HG03060 (cell line): Measurements from ENCODE around the gene CCDC78.

Source experiments
- ATAC-seq: cut with Tn5 transposase; IDR thresholded peaks from one replicate; pipeline ENCODE4 v1.9.1; 2021; ENCODE audit warnings: low read depth, moderate number of reproducible peaks; ENCODE audit not compliant: unreplicated experiment

CCDC78 gene

DNA sequence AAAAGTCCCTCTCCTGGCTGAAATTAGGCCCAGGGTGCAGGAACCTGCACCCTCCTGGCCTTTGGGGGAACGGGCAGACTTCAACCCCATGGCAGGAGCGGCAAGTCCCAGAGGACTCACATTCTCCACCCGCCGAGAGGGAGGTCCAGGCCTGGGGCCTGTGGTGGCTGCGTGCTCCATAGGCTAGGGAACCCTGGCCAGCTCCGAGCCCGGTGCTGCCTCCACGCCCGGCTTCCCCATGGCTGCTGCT lies 130 bp downstream of the CCDC78 start:
- no peak for ATAC-seq

DNA sequence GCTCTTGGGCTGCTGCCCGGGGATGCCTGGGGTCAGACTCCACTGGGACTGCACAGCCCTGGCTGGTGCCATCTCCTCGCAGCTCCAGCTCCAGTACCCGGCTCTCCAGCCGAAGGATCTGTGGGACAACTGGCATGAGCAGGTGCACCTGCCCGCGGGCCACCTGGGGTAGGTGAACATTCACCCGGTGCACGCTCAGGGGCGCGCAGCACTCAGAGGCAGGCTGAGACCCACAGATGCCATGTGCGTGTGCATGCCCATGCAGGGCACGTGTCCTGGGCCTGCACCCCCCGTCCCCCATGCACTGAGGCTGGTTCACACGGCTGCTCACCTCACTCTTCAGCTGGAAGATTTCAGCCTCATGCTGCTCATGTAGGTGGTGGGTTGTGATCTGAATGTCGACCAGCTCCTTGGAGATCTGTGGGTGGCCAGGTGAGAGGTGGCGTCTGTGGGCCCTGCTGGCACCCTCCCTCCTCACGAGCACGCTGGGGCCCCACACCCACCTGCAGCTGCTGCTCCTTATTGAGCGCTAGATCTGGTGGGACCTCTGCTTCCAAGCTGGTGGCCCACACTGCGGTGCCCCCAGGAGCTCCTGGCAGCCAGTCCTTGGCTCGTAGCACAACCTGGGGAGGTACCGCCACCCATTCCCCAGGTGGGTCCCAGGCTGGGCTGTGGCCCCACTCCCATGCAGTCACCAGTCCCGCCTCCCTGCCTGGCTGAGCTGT lies 618 bp downstream of the CCDC78 start:
- ATAC-seq = no peak

DNA sequence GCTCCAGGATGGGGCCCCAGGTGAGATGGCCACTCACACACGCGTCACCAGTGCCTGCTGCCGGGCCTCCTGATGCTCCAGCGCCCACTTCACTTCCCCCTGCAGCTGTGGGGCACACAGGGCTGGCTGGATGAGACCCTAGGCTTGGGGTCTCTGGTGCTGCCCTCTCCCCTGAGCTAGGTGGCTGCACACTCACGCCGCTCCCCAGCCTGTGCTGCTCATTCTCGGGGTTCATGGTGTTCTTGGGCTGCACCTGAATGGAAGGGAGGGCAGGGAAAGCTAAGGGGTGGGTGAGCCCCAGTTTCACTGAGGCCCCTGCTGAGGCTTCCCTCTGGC lies 1.2 kb downstream of the CCDC78 start:
- ATAC-seq = no peak

DNA sequence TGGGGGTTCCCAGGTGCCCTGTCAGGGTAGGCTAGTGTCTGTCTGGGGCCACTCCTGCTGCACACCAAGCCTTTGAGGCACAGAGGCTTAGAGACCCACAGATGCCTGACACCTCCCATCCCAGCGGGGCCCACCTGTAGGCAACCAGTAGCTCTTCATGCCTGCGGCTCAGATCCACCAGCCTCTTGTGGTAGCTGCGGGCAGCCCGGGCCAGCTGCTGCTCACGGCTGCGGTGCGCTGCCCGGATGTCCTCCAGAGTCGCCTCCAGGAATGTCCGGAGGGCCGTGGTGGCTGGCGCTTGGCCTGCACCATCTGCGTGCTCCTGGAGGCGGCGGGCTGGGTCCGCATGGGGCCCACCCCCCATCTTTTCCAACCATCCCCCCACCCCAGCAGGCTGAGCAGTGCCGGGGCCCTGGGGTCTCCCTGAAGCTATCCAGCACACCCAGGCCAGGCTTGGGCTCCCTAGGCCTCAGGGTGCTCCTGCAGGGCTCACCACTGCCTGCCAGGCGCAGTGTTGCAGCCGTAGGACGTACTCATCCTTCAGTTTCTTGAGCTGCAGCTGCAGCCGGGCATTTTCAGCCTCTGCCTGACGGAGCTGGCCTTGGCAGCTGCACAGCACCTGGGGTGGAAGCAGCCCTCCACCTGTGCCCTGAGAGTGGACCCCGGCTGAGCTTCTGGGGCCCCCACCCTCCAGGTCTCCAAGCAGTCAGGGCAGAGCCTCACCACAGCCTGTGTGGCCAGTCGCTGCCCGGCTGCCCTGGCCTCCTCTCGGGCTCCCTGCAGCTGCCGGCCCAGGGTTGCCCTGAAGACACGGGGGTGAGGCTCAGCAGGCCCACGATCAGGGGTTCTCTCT lies 1.8 kb downstream of the CCDC78 start:
- ATAC-seq = no peak

DNA sequence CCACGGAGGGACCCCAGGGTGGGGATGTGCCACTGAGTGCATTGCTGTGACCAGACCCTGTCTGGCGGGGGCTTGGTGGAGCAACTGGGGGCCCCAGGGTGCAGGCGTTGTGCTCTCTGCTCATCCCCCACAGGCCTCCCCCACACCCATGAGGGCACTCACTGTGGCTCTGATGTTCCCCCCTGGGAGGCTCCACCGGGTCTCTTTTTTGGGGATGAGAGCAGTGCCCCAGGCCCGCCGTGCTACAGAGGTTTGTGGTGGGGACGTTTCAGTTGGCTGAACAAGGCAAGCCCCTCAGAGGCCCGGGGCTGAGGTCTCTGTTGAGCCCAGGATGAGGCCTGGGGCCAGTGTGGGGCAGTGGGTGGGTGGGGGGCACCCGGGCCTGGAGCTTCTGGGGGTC lies 2.5 kb downstream of the CCDC78 start:
- ATAC-seq = no peak

DNA sequence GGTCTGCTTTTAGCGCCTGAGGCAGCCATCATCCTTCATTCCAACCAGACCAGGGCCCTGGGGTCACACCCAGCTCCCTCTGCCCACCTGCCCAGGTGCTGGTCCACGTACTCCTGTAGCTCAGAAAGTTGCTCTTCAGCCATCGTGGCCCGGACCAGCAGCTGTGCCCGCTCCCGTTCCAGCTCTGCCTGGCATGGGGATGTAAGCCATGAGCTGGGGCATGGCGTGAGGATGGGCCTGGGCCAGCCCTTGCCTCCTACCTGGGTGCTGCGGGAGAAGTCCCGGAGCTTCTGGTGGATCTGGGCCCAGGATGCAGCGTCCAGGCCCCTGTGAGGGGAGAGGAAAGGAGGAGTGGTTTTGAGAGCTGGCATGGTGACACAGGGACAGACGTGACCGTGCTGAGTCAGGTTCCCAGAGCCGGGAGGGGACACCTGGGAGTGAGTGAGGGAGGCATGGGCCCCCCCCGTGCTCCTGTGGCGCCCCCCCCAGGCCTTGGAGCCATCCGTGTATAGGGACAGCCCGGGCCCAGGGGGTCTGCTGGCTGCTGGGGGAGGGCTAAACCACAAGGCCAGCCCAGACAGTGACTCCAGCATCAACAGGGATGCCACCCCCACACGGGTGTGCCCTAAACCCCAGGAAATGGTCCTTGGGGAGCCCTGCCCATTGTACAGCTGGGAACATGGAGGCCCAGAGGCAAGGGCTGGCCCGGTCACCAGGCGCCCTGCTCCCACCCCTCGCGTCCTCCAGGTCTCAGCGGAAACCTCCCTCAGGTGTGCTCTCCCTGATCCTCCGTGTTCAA lies 3.2 kb downstream of the CCDC78 start:
- ATAC-seq = no peak

DNA sequence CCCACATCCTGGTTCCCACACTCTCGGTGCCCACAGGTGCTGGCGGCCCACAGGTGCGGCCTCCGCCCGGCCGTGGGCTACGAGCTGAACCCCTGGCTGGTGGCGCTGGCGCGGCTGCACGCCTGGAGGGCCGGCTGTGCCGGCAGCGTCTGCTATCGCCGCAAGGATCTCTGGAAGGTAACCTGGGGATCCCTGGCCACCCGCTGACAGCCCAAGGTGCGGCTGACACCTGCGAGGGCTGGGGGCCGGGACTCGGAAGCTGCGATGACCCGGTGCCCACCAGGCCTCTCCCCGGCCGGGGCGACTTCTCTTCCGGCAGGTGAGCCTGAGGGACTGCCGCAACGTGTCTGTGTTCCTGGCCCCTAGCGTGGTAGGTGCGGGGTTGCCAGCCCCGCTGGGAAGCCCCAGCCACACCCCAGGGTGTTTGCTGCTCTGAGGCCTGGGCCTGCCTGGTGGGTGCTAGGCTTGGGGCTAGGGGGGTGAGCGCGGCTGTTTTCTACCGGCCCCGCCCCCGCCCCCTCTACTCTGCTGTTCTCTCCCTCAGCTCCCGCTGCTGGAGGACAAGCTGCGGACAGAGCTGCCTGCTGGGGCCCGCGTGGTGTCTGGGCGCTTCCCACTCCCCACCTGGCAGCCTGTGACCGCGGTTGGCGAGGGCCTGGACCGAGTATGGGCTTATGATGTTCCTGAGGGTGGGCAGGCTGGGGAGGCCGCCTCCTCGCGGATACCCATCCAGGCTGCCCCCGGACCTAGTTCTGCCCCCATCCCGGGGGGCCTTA lies 4.3 kb downstream of the CCDC78 start:
- ATAC-seq = no peak

DNA sequence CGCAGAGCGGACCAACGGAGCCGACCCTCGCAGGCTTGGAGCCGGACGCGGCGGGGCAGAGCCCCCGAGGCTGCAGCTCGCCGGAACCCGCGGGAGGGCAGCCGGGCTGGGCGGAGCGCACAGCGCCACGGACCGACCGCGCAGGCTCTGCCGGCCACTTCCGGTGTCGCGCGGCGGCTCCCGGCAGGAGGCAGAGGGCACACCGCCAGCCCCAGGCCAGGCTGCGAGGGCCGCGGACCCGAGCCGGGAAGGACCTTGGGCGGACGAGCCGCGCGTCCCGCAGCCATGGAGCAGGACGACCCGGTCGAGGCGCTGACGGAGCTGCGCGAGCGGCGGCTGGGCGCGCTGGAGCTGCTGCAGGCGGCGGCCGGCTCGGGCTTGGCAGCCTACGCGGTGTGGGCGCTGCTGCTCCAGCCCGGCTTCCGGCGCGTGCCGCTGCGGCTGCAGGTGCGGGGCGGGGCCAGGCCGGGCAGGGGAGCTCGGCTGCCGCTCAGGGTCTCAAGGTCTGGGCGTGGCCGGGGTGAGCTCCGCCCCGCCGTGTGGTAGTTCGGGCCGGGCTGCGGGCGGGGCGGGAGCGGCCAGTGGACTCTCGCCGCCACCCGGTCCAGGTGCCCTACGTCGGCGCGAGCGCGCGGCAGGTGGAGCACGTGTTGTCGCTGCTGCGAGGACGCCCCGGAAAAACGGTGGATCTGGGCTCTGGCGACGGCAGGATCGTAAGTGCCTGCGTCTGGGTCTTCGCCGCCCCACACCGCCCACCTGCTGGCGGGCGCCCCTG lies 5.1 kb downstream of the CCDC78 start, which contains the start of gene ANTKMT:
TSS of gene ANTKMT (plus strand) at position 157 of the 775 bp plus-strand sequence. CDS start at position 286, 129 bp downstream.
- no peak for ATAC-seq

DNA sequence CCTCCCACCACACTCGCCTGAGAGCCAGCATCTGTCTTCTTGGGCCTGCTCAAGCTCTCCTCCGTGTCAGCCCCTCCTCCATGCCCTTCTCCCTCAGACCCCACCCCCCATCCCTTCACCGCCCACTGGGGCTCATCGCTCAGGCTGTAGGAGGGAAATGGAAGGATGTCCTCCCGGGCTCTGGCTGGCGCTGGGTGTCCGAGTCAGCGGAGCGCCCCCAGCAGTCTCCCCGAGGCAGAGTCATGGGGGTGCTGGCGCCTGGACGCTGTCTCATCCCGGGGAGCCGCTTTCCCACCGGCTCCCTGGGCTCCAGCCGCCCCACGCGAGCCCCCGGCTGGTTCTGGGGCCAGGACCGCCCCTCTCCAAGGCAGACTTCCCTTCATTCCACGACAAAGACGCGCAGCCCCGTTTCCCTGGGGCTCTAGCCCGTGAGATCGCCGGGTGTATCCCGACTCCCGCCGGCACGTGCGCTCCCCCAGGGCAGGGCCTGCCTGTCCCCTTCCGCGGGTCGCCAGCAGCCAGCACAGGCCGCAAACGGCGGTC lies 5.7 kb downstream of the CCDC78 start:
- ATAC-seq = no peak

DNA sequence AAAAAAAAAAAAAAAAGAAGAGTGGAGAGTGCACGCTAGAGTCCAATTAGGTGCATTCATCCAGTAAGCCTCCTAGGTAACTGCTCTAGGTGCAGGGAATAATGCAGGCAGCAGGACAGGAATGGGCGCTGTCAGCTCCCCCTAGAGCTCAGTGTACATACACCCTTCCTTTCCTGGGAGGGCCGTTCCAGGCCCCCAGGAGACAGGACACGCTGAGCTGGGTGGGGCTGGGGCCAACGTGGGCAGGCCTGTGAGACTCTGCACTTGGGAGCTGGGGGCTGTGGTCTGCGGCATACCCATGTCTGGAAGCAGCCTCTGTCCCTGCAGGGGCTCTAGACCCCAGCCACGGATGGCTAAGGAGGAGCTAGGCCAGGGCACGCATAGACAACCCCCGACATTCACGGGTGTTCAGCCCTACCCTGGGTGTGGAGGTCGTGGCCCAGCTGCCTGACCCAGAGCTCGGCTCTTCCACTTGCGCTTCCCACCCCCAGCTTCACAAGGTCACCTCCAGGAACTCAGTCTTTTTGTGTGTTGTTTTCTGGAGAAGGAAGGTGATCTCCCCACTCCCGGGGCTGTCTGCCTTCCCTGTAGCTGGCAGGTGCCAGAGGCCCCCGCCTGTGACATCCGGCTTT lies 6.3 kb downstream of the CCDC78 start:
- ATAC-seq = no peak

DNA sequence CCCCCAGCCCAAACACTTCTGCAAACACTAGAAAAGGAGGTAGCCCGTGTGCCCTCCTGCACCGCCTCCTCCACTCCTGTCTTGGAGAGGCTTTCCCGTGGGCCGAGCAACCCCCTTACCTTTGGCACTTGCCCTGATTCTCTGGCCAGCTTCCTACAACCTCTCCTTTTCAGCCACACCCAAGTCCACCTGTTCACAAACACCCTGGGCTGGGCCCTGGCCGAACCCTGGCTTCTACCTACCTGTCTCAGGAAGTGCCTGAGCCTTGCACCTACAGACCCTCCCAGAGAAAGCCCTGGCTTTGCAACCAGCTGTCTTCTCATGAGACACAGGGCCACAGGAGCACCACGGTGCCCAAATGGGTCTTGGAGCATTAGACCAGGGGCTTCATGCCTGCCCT lies 7.3 kb downstream of the CCDC78 start:
- ATAC-seq = no peak

DNA sequence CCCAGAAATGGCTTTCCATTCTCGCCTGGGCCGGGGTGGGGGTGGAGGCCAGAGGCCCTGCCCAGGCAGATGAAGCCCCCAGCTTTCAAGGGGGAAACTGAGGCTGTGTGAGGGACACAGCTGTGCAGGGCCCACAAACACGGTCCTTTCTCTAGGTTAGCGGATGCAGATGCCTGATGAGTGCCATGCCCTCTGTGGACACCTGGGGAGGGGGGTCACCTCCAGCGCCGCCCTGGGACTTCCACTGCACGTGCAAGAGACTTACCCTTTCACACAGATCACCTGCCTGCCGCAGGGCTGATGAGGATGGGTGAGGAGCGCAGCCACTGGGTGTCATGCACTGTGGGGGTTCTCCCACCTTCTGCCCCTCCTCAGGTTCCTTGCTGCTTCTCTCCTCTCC lies 7.9 kb downstream of the CCDC78 start:
- no peak for ATAC-seq

DNA sequence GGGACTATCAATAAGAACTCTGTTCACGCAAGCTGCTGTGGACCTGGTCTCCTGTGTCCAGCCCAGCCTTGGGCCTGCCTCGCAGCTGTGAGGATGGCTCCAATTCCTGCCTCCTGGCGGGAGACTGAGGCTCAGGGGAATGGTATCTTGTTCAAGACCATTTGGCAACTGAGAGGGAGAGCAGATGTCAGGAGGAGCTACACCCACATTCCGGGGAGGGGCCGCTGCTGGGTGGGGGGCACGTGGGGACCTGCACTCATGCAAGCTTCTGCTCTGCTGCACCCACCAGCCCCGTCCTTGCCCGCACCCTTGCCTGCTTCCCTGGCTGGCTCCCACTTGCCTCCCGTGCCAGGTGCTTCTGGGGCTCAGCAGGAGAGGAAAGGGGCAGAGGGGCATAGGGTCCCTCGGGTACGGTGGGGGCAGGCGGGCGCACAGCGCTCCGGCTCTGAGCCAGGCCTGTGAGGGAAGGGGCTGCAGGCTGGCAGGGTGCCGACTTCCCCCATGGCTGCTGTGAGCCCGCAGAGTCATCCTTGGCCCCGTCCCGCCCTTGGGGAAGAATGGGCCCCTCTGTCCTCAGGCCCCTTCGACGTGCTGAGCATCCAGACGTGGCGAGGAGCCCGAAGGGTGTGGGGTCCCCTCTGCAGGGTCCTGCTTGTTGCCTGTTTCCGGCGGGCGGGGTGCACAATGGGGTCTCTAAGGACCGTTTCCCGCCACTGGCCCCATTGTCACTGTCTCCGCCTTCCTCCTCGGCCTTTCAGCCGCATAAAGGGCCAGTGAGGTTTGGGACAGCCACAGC lies 8.6 kb downstream of the CCDC78 start:
- no peak for ATAC-seq

DNA sequence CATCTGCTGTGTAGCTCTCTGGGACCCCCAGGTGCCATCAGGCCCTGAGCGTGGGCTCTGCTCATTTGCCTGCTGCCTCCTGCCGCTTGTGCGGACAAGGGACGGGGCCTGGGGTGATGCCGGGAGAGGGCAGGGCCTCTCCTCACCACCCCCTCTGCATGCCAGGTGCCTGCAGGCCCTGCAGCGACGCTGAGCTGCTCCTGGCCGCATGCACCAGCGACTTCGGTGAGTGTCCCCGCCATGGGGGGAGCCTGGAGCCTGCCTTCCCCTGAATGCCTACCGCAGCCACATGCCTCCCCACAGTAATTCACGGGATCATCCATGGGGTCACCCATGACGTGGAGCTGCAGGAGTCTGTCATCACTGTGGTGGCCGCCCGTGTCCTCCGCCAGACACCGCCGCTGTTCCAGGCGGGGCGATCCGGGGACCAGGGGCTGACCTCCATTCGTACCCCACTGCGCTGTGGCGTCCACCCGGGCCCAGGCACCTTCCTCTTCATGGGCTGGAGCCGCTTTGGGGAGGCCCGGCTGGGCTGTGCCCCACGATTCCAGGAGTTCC lies 9.4 kb downstream of the CCDC78 start:
- ATAC-seq = no peak

DNA sequence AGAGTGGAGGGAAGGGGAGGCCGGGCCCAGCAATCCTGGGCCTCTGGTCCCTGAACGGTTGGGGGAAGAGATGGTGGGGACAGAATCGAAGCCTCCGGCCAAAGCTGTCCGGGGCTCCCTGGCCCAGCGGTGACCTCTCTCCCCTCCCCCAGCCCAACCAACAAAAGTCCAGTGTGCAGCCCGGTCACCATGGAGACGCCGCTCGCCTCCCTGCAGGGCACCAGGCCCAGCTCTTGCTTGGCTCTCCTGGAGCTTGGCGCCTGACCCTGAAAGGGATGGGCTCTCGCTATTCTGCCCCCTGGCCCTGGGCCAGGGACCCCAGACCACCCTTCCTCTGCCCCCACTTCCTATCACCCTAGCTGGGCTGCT lies 10.1 kb downstream of the CCDC78 start:
- ATAC-seq = no peak

DNA sequence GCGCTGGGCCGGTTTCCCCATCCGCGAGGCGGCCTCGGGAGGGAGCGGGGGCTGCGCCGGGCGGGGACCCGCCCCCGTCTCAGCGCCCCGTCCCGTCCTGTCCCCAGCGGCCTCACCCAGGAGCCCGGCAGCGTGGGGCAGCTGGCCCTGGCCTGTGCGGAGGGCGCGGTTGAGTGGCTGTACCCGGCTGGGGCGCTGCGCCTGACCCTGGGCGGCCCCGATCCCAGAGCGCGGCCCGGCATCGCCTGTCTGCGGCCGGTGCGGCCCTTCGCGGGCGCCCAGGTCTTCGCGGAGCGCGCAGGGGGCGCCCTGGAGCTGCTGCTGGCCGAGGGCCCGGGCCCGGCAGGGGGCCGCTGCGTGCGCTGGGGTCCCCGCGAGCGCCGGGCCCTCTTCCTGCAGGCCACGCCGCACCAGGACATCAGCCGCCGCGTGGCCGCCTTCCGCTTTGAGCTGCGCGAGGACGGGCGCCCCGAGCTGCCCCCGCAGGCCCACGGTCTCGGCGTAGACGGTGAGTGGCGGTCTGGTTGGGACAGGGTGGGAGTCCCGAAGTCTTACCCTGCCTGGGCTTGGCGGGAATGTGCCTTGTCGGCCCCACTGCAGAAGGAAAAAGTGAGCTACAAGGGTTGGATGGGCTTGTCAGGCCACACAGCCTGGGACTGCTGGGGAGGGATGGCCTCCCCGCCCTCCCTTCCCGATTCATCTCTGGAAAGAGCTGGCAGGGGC lies 10.6 kb downstream of the CCDC78 start:
- ATAC-seq = no peak
